GM23338 (cell line): ENCODE data around the gene CLEC2D. TPM values are rescaled to one million over a fixed set of nuclear protein-coding genes. Genes with fewer than 3 reads are reported as not detected.

Experiments
- ATAC-seq: fragments of 200-7000 bp; cut with Tn5 transposase; 3 replicates; pipeline ENCODE4 v1.9.1; 2020
- DNase-seq: peaks from one replicate; pipeline ENCODE4 v3.0.0-alpha.2; 2015; ENCODE audit warnings: low spot score
- H2AFZ ChIP-seq: fragments of 200-600 bp; sonication (generic); 2 replicates; pipeline ENCODE4 v1.8.0; 2016; ENCODE audit warnings: antibody characterized with exemption, mild to moderate bottlenecking, moderate library complexity
- H3F3A ChIP-seq: fragments of 200-600 bp; sonication (generic); replicated peaks from 2 replicates; pipeline ENCODE4 v1.8.0; 2017; ENCODE audit warnings: antibody characterized with exemption, mixed run types, low read depth
- H3K27ac ChIP-seq: fragments of 200-600 bp; sonication (generic); 2 replicates; pipeline ENCODE4 v1.6.1; 2016; ENCODE audit warnings: low read depth
- H3K27me3 ChIP-seq: fragments of 200-600 bp; sonication (generic); 2 replicates; pipeline ENCODE4 v1.8.0; 2016; ENCODE audit warnings: mild to moderate bottlenecking, mixed run types, moderate library complexity; ENCODE audit not compliant: insufficient read depth
- H3K36me3 ChIP-seq: fragments of 200-600 bp; sonication (generic); 2 replicates; pipeline ENCODE4 v1.8.0; 2016; ENCODE audit warnings: mild to moderate bottlenecking; ENCODE audit not compliant: insufficient read depth
- H3K4me1 ChIP-seq: fragments of 200-600 bp; sonication (generic); 2 replicates; pipeline ENCODE4 v1.8.0; 2016; ENCODE audit warnings: mild to moderate bottlenecking, moderate library complexity; ENCODE audit not compliant: insufficient read depth
- H3K4me2 ChIP-seq: fragments of 200-600 bp; sonication (generic); 2 replicates; pipeline ENCODE4 v1.7.1; 2017; ENCODE audit warnings: mixed run types
- H3K4me3 ChIP-seq: fragments of 200-600 bp; sonication (generic); 2 replicates; pipeline ENCODE4 v1.6.1; 2016; ENCODE audit warnings: mixed run types
- H3K79me2 ChIP-seq: fragments of 200-600 bp; sonication (generic); replicated peaks from 2 replicates; pipeline ENCODE4 v1.8.0; 2017; ENCODE audit warnings: mild to moderate bottlenecking; ENCODE audit not compliant: insufficient read depth
- H3K9me2 ChIP-seq: fragments of 200-600 bp; sonication (generic); 2 replicates; pipeline ENCODE4 v1.8.0; 2017; ENCODE audit not compliant: insufficient read depth
- H4K20me1 ChIP-seq: fragments of 200-600 bp; sonication (generic); replicated peaks from 2 replicates; pipeline ENCODE4 v1.8.0; 2017; ENCODE audit warnings: mild to moderate bottlenecking; ENCODE audit not compliant: insufficient read depth
- H3K27ac Mint-ChIP-seq: 2 replicates; pipeline ENCODE4 v1.8.0; 2020; ENCODE audit warnings: inconsistent platforms, mild to moderate bottlenecking, moderate library complexity, mixed read lengths
- H3K27me3 Mint-ChIP-seq: 3 replicates; pipeline ENCODE4 v1.8.0; 2022; ENCODE audit warnings: low read depth, mild to moderate bottlenecking, moderate library complexity, mixed read lengths, inconsistent platforms; ENCODE audit not compliant: insufficient read depth, poor library complexity
- H3K36me3 Mint-ChIP-seq: 3 replicates; pipeline ENCODE4 v1.8.0; 2021; ENCODE audit warnings: low read depth, mild to moderate bottlenecking, inconsistent platforms, moderate library complexity, mixed read lengths
- H3K4me1 Mint-ChIP-seq: 3 replicates; pipeline ENCODE4 v1.8.0; 2020; ENCODE audit warnings: mild to moderate bottlenecking, inconsistent platforms, mixed read lengths
- H3K4me3 Mint-ChIP-seq: 3 replicates; pipeline ENCODE4 v1.8.0; 2021; ENCODE audit warnings: moderate library complexity, mild to moderate bottlenecking, inconsistent platforms, mixed read lengths
- H3K9me3 Mint-ChIP-seq: 3 replicates; pipeline ENCODE4 v1.8.0; 2020; ENCODE audit warnings: moderate library complexity, mild to moderate bottlenecking, inconsistent platforms, mixed read lengths
- CREB1 ChIP-seq: fragments of 250-450 bp; sonication (Bioruptor Pico); IDR thresholded peaks from 2 replicates; pipeline ENCODE4 v1.5.0; 2020; ENCODE audit warnings: low read depth, mild to moderate bottlenecking, moderate library complexity
- CTCF ChIP-seq, 2 experiments: fragments of 200-600 bp in 1 of 2; sonication (generic) in 1 of 2; conservative IDR thresholded peaks; 2 replicates each; pipeline versions ENCODE4 v1.5.1 to v1.6.1; 2016 to 2017; ENCODE audit warnings: antibody characterized with exemption in 2 of 2, low read depth in 2 of 2, mild to moderate bottlenecking in 2 of 2, moderate library complexity in 1 of 2
- EZH2 ChIP-seq: fragments of 200-600 bp; sonication (generic); IDR thresholded peaks from one replicate; pipeline ENCODE4 v1.8.0; 2017; ENCODE audit warnings: antibody characterized with exemption, mild to moderate bottlenecking, low read depth; ENCODE audit not compliant: unreplicated experiment
- STAT1 ChIP-seq: IDR thresholded peaks from one replicate; pipeline ENCODE4 v1.6.1; 2016; ENCODE audit warnings: antibody characterized with exemption; ENCODE audit not compliant: unreplicated experiment
- ZNF114 ChIP-seq: fragments of 250-450 bp; sonication (Bioruptor Pico); IDR thresholded peaks from 2 replicates; pipeline ENCODE4 v1.5.0; 2020; ENCODE audit warnings: mild to moderate bottlenecking, moderate library complexity
- ZNF331 ChIP-seq: fragments of 250-450 bp; sonication (Bioruptor Pico); IDR thresholded peaks from 2 replicates; pipeline ENCODE4 v1.5.0; 2020; ENCODE audit warnings: low read depth, mild to moderate bottlenecking, moderate library complexity
- ZNF462 ChIP-seq: fragments of 250-450 bp; sonication (Bioruptor Pico); IDR thresholded peaks from 2 replicates; pipeline ENCODE4 v1.5.0; 2020; ENCODE audit warnings: mild to moderate bottlenecking, moderate library complexity
- polyA plus RNA-seq: library from polyadenylated mRNA; unstranded; fragments of >200 nt; fragmentation: Nextera tagmentation; extraction: Ambion mirVana; gene quantifications from 2 replicates; pipeline ENCODE4 v1.2.1, GENCODE V29; 2016
- total RNA-seq: library from RNA; depleted of rRNA; stranded (reverse); fragments of >200 nt; shearing (Covaris generic); gene quantifications from 2 replicates; pipeline ENCODE4 v1.2.3, GENCODE V29; 2014

Gene CLEC2D
- total and polyA plus RNA-seq, 2 experiments from 2014 or later, result 6.9 to 7.1 TPM

GRCh38 chr12:9700606-9700956 lies 31.1 kb downstream of the CLEC2D start:
- Mint-ChIP-seq H3K9me3 (peaks cover 65% of the 10 kb centered on the region), H3K4me3 (no peak overlapping the region), H3K36me3 (peaks cover 34% of the 10 kb centered on the region), H3K27ac (no peak overlapping the region), H3K27me3 (no peaks in the 10 kb centered on the region), H3K4me1 (no peaks in the 10 kb centered on the region)
- Histone ChIP-seq H3K27me3 (no peaks in the 10 kb centered on the region), H3F3A (no peaks in the 10 kb centered on the region), H3K79me2 (no peaks in the 10 kb centered on the region), H2AFZ (no peak overlapping the region), H3K4me3 (no peak overlapping the region), H3K27ac (no peak overlapping the region), H3K9me2 (0 out of 2 replicates have a peak, but pooled peaks cover 8% of the 10 kb centered on the region), H3K4me1 (no peaks in the 10 kb centered on the region), H3K36me3 (peaks cover 12% of the 10 kb centered on the region), H3K4me2 (no peak overlapping the region), H4K20me1 (no peaks in the 10 kb centered on the region)
- TF ChIP-seq ZNF114 (CRISPR knock-in tag) (no peak), STAT1 (no peak), ZNF331 (CRISPR knock-in tag) (no peak), ZNF462 (CRISPR knock-in tag) (no peak), CTCF (conservative IDR thresholded peaks at IDR 0.05; ENCODE audit: low read depth in 2 of 2) (no peak), CREB1 (CRISPR knock-in tag) (no peak), EZH2 (no peak)
- ATAC-seq (no peak), DNase-seq (no peak)
